HepG2 (cell line): ENCODE results near the gene AP1S3. TPM values are rescaled to one million over a fixed set of nuclear protein-coding genes. Genes with fewer than 3 reads are reported as not detected.

Experiments
- ATAC-seq: fragments of 200-7000 bp; cut with Tn5 transposase; 3 replicates; pipeline ENCODE4 v1.9.1; 2020; ENCODE audit warnings: mild to moderate bottlenecking, moderate library complexity
- BruUV-seq: library from RNA; stranded (reverse); fragments of 400-500 nt; replicated peaks from 2 replicates; lab custom pipeline; 2021; lab: Mats Ljungman, UMichigan
- CTCF ChIA-PET: fragments of 300-600 bp; formaldehyde crosslinking; extraction: SDS; loops from one replicate; lab custom pipeline; 2021; ENCODE audit warnings: low total read pairs, inconsistent platforms, low intra/inter-chr PET ratio; lab: Yijun Ruan, JAX
- POLR2A ChIA-PET: fragments of 350-600 bp; sonication (Branson Sonifier 250); formaldehyde crosslinking; loops from one replicate; lab custom pipeline; 2020; ENCODE audit warnings: antibody characterized with exemption, inconsistent platforms; lab: Yijun Ruan, JAX
- DNase-seq: peaks from one replicate; pipeline ENCODE4 v3.0.0-alpha.2; 2015; ENCODE audit warnings: low spot score
- FAIRE-seq: peaks from 3 replicates; lab custom pipeline; 2011; peaks lifted over from hg19 to GRCh38; lab: Jason Lieb, UNC
- H2AFZ ChIP-seq: one replicate; pipeline ENCODE4 v1.6.1; 2011; ENCODE audit warnings: low read length, inconsistent platforms
- H3K27ac ChIP-seq: fragments of 300-600 bp; 3 replicates; pipeline ENCODE4 v1.8.0; 2011; ENCODE audit warnings: mixed run types, mild to moderate bottlenecking, mixed read lengths, low read length, inconsistent platforms; ENCODE audit not compliant: insufficient read depth; ENCODE audit errors: extremely low read length
- H3K27me3 ChIP-seq, 2 experiments: fragments of 200-600 bp in 1 of 2; 2 replicates in 1 of 2; 3 replicates in 1 of 2; pipeline versions ENCODE4 v1.6.0 to v1.8.0; 2011; ENCODE audit warnings: low read length in 2 of 2, mild to moderate bottlenecking in 2 of 2, moderate library complexity in 2 of 2, inconsistent platforms in 1 of 2; ENCODE audit not compliant: insufficient read depth in 2 of 2, control insufficient read depth in 1 of 2
- H3K36me3 ChIP-seq, 2 experiments: fragments of 200-600 bp in 1 of 2; replicated peaks in 1 of 2; 2 replicates in 1 of 2; 3 replicates in 1 of 2; pipeline versions ENCODE4 v1.5.1 to v1.8.0; 2011; ENCODE audit warnings: low read length in 2 of 2, inconsistent platforms in 1 of 2; ENCODE audit not compliant: insufficient read depth in 2 of 2, control insufficient read depth in 1 of 2
- H3K4me1 ChIP-seq: 2 replicates; pipeline ENCODE4 v1.5.1; 2012; ENCODE audit warnings: low read length, inconsistent platforms; ENCODE audit not compliant: insufficient read depth
- H3K4me2 ChIP-seq: 2 replicates; pipeline ENCODE4 v1.6.0; 2011; ENCODE audit warnings: low read depth, low read length, inconsistent platforms
- H3K4me3 ChIP-seq, 3 experiments: fragments of 200-600 bp in 1 of 3; sonication (generic), shearing (Covaris generic) in 1 of 3; replicated peaks in 1 of 3; 2 replicates each; pipeline ENCODE4 v1.5.1; 2011 to 2016; ENCODE audit warnings: low read length in 3 of 3, inconsistent platforms in 2 of 3, low read depth in 2 of 3, mild to moderate bottlenecking in 2 of 3, control low read depth in 1 of 3, mixed read lengths in 1 of 3; ENCODE audit not compliant: insufficient read depth in 1 of 3
- H3K79me2 ChIP-seq: one replicate; pipeline ENCODE4 v1.6.1; 2011; ENCODE audit warnings: low read length, inconsistent platforms; ENCODE audit not compliant: insufficient read depth
- H3K9ac ChIP-seq: 2 replicates; pipeline ENCODE4 v1.6.0; 2011; ENCODE audit warnings: mild to moderate bottlenecking, low read depth, low read length, inconsistent platforms; ENCODE audit not compliant: insufficient read depth
- H3K9me3 ChIP-seq: 2 replicates; pipeline ENCODE4 v1.5.1; 2012; ENCODE audit warnings: mild to moderate bottlenecking, low read length
- H4K20me1 ChIP-seq: 2 replicates; pipeline ENCODE4 v1.6.0; 2011; ENCODE audit warnings: inconsistent platforms, mild to moderate bottlenecking, low read length, moderate library complexity; ENCODE audit not compliant: insufficient read depth
- IKZF1 ChIP-seq: fragments of 450-650 bp; IDR thresholded peaks from 2 replicates; pipeline ENCODE4 v1.7.1; 2016
- JUNB ChIP-seq: sonication (generic); formaldehyde crosslinking; IDR thresholded peaks from 2 replicates; pipeline ENCODE4 v1.8.0; 2022; ENCODE audit warnings: missing genetic modification reagents, mild to moderate bottlenecking, borderline replicate concordance
- KDM2A ChIP-seq: sonication (generic); formaldehyde crosslinking; IDR thresholded peaks from 2 replicates; pipeline ENCODE4 v1.4.0; 2020; ENCODE audit warnings: low read depth, missing genetic modification reagents, borderline replicate concordance
- MEIS2 ChIP-seq: sonication (generic); formaldehyde crosslinking; IDR thresholded peaks from 2 replicates; pipeline ENCODE4 v1.9.0; 2021; ENCODE audit warnings: mild to moderate bottlenecking, missing genetic modification reagents
- MTA3 ChIP-seq: sonication (generic); formaldehyde crosslinking; IDR thresholded peaks from 2 replicates; pipeline ENCODE4 v1.4.0; 2020; ENCODE audit warnings: missing genetic modification reagents
- NCOA5 ChIP-seq: sonication (generic); formaldehyde crosslinking; IDR thresholded peaks from 2 replicates; pipeline ENCODE4 v1.4.0; 2020; ENCODE audit warnings: missing genetic modification reagents
- NR1H2 ChIP-seq: sonication (generic); formaldehyde crosslinking; IDR thresholded peaks from 2 replicates; pipeline ENCODE4 v1.8.1; 2022; ENCODE audit warnings: low read depth, missing genetic modification reagents, borderline replicate concordance
- ZNF138 ChIP-seq: sonication (generic); formaldehyde crosslinking; IDR thresholded peaks from 2 replicates; pipeline ENCODE4 v1.5.0; 2020; ENCODE audit warnings: mild to moderate bottlenecking, low read depth, missing genetic modification reagents
- ZNF678 ChIP-seq: sonication (generic); formaldehyde crosslinking; IDR thresholded peaks from 2 replicates; pipeline ENCODE4 v1.4.0; 2020; ENCODE audit warnings: mild to moderate bottlenecking, missing genetic modification reagents
- ZNF720 ChIP-seq: sonication (generic); formaldehyde crosslinking; IDR thresholded peaks from 2 replicates; pipeline ENCODE4 v1.4.0; 2020; ENCODE audit warnings: missing genetic modification reagents
- WGBS: methylation state at CpG from one replicate; pipeline ENCODE4 v1.1.6; 2017; ENCODE audit warnings: low lambda C conversion rate; 5-methylcytosine and 5-hydroxymethylcytosine counted together
- in situ Hi-C: cut with HindIII; loops from 2 replicates; pipeline ENCODE4 v1.10.0; 2017; ENCODE audit warnings: low pct_unique_long_range_greater_than_20kb; ENCODE audit not compliant: extremely low pct_ligation_motif_present
- intact Hi-C: fragments of 100-400 bp; cut with micrococcal nuclease; formaldehyde crosslinking; loops from one replicate; pipeline ENCODE4 v1.10.0; 2022; ENCODE audit not compliant: unreplicated experiment
- polyA plus RNA-seq, 8 experiments: library from polyadenylated mRNA; depleted of rRNA in 3 of 8; stranded (reverse) in 7 of 8; unstranded in 1 of 8; fragments of >200 nt; fragmentation: Illumina TruSeq in 4 of 8; extraction: Trizol in 4 of 8; gene quantifications; 2 replicates each; pipeline versions ENCODE4 v1.2.1 to v1.2.3, GENCODE V29; 2011 to 2016; ENCODE audit warnings: low read depth in 4 of 8, missing spikeins in 1 of 8, mixed read lengths in 1 of 8; ENCODE audit not compliant: insufficient read depth in 1 of 8
- total RNA-seq, 5 experiments: library from RNA; depleted of rRNA; stranded (reverse); fragments of >200 nt; fragmentation: Illumina TruSeq; extraction: Trizol; gene quantifications; 2 replicates each; pipeline ENCODE4 v1.2.3, GENCODE V29; 2016; ENCODE audit warnings: low read depth in 1 of 5
- TF ChIP-seq, protein P1 (sequence below): sonication (generic); formaldehyde crosslinking; IDR thresholded peaks from 2 replicates; pipeline ENCODE4 v1.4.0; 2020; ENCODE audit warnings: missing genetic modification reagents, borderline replicate concordance
- TF ChIP-seq, protein P2 (sequence below): sonication (generic); formaldehyde crosslinking; IDR thresholded peaks from 2 replicates; pipeline ENCODE4 v1.4.0; 2020; ENCODE audit warnings: low read depth, mild to moderate bottlenecking, missing genetic modification reagents
- TF ChIP-seq, protein P3 (sequence below): sonication (generic); formaldehyde crosslinking; IDR thresholded peaks from 2 replicates; pipeline ENCODE4 v1.4.0; 2020; ENCODE audit warnings: missing genetic modification reagents
- TF ChIP-seq, protein P4 (sequence below): fragments of 450-650 bp; IDR thresholded peaks from 2 replicates; pipeline ENCODE4 v1.6.1; 2017

AP1S3 gene
- total and polyA plus RNA-seq, 2 of the 13 experiments (the other 11 are each of a cell fraction or from before 2014, with no cell fraction given), result 3.0 to 16.3 TPM

DNA sequence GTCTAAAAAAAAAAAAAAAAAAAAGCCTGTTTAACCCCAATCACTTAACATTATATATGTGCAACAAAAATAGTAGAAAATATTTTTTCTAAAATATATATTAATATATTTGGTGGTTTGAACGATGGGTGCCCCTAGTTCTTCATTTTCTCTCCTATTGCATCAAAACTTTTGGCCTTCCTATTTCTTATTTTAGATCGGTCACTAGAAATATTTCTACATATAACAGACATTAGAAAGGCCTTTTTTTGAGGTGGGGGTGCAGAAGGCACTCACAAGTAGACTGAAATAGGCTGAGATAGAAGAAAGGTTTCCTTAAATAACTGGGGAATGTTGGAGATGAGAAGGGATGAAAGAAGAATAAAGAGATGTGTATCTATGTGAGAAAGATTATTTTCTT, 49.3 kb upstream of the AP1S3 start:
- Histone ChIP-seq H3K27ac (no peak overlapping the region), H2AFZ (no peak overlapping the region)
- no peak for FAIRE-seq

More for the DNA sequence above, 49.3 kb upstream of the AP1S3 start:
- H3K27me3 ChIP-seq, result no peaks in the 10 kb centered on the region
- no peak overlapping the region for H3K9ac ChIP-seq
- no peaks in the 10 kb centered on the region for H3K9me3 ChIP-seq
- no peak overlapping the region for H3K4me3 ChIP-seq
- no peaks in the 10 kb centered on the region for H4K20me1 ChIP-seq
- no TSS peak for BruUV-seq
- WGBS, result under 1% methylated on average over 2 of the region's 2 CpGs
- ChIA-PET CTCF (no interaction called here), POLR2A (no interaction called here)
- in situ Hi-C loops (no loop called here), intact Hi-C loops (no loop called here)
- no peak for TF ChIP-seq ZNF678 (CRISPR knock-in tag)
- TF ChIP-seq NR1H2 (CRISPR knock-in tag), result no peak
- TF ChIP-seq ZNF720, result no peak
- TF ChIP-seq, protein P1, sequence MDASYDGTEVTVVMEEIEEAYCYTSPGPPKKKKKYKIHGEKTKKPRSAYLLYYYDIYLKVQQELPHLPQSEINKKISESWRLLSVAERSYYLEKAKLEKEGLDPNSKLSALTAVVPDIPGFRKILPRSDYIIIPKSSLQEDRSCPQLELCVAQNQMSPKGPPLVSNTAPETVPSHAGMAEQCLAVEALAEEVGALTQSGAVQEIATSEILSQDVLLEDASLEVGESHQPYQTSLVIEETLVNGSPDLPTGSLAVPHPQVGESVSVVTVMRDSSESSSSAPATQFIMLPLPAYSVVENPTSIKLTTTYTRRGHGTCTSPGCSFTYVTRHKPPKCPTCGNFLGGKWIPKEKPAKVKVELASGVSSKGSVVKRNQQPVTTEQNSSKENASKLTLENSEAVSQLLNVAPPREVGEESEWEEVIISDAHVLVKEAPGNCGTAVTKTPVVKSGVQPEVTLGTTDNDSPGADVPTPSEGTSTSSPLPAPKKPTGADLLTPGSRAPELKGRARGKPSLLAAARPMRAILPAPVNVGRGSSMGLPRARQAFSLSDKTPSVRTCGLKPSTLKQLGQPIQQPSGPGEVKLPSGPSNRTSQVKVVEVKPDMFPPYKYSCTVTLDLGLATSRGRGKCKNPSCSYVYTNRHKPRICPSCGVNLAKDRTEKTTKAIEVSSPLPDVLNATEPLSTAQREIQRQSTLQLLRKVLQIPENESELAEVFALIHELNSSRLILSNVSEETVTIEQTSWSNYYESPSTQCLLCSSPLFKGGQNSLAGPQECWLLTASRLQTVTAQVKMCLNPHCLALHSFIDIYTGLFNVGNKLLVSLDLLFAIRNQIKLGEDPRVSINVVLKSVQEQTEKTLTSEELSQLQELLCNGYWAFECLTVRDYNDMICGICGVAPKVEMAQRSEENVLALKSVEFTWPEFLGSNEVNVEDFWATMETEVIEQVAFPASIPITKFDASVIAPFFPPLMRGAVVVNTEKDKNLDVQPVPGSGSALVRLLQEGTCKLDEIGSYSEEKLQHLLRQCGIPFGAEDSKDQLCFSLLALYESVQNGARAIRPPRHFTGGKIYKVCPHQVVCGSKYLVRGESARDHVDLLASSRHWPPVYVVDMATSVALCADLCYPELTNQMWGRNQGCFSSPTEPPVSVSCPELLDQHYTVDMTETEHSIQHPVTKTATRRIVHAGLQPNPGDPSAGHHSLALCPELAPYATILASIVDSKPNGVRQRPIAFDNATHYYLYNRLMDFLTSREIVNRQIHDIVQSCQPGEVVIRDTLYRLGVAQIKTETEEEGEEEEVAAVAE (CRISPR knock-in tag), result no peak
- no peak for TF ChIP-seq MEIS2 (CRISPR knock-in tag)
- TF ChIP-seq, protein P2, sequence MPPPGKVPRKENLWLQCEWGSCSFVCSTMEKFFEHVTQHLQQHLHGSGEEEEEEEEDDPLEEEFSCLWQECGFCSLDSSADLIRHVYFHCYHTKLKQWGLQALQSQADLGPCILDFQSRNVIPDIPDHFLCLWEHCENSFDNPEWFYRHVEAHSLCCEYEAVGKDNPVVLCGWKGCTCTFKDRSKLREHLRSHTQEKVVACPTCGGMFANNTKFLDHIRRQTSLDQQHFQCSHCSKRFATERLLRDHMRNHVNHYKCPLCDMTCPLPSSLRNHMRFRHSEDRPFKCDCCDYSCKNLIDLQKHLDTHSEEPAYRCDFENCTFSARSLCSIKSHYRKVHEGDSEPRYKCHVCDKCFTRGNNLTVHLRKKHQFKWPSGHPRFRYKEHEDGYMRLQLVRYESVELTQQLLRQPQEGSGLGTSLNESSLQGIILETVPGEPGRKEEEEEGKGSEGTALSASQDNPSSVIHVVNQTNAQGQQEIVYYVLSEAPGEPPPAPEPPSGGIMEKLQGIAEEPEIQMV (CRISPR knock-in tag), result no peak
- no peak for TF ChIP-seq IKZF1
- TF ChIP-seq KDM2A (CRISPR knock-in tag), result no peak
- no peak for TF ChIP-seq MTA3
- TF ChIP-seq JUNB (CRISPR knock-in tag), result no peak
- TF ChIP-seq, protein P3, sequence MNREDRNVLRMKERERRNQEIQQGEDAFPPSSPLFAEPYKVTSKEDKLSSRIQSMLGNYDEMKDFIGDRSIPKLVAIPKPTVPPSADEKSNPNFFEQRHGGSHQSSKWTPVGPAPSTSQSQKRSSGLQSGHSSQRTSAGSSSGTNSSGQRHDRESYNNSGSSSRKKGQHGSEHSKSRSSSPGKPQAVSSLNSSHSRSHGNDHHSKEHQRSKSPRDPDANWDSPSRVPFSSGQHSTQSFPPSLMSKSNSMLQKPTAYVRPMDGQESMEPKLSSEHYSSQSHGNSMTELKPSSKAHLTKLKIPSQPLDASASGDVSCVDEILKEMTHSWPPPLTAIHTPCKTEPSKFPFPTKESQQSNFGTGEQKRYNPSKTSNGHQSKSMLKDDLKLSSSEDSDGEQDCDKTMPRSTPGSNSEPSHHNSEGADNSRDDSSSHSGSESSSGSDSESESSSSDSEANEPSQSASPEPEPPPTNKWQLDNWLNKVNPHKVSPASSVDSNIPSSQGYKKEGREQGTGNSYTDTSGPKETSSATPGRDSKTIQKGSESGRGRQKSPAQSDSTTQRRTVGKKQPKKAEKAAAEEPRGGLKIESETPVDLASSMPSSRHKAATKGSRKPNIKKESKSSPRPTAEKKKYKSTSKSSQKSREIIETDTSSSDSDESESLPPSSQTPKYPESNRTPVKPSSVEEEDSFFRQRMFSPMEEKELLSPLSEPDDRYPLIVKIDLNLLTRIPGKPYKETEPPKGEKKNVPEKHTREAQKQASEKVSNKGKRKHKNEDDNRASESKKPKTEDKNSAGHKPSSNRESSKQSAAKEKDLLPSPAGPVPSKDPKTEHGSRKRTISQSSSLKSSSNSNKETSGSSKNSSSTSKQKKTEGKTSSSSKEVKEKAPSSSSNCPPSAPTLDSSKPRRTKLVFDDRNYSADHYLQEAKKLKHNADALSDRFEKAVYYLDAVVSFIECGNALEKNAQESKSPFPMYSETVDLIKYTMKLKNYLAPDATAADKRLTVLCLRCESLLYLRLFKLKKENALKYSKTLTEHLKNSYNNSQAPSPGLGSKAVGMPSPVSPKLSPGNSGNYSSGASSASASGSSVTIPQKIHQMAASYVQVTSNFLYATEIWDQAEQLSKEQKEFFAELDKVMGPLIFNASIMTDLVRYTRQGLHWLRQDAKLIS, result no peak
- TF ChIP-seq NCOA5 (CRISPR knock-in tag), result no peak
- TF ChIP-seq, protein P4, sequence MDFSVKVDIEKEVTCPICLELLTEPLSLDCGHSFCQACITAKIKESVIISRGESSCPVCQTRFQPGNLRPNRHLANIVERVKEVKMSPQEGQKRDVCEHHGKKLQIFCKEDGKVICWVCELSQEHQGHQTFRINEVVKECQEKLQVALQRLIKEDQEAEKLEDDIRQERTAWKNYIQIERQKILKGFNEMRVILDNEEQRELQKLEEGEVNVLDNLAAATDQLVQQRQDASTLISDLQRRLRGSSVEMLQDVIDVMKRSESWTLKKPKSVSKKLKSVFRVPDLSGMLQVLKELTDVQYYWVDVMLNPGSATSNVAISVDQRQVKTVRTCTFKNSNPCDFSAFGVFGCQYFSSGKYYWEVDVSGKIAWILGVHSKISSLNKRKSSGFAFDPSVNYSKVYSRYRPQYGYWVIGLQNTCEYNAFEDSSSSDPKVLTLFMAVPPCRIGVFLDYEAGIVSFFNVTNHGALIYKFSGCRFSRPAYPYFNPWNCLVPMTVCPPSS, result no peak
- no peak for TF ChIP-seq ZNF138
- ATAC-seq (no peak), DNase-seq (no peak)
- H3K4me2 ChIP-seq, result no peak overlapping the region
- H3K4me1 ChIP-seq, result peaks cover 17% of the 10 kb centered on the region
- no peaks in the 10 kb centered on the region for H3K79me2 ChIP-seq
- H3K36me3 ChIP-seq, result peaks cover 9 to 46% of the 10 kb centered on the region in 2 experiments
